OCI-LY7 (cell line): ENCODE results near the gene DPH7. TPM values are rescaled to one million over a fixed set of nuclear protein-coding genes. Genes with fewer than 3 reads are reported as not detected.

ENCODE experiments used
- BruUV-seq: library from RNA; stranded (reverse); fragments of 400-500 nt; replicated peaks from 2 replicates; lab custom pipeline; 2021; lab: Mats Ljungman, UMichigan
- CTCF ChIA-PET: fragments of 300-600 bp; sonication (Branson Sonifier 250); formaldehyde crosslinking; loops from one replicate; lab custom pipeline; 2022; ENCODE audit warnings: antibody characterized with exemption; ENCODE audit not compliant: unreplicated experiment; lab: Charles Lee
- POLR2A ChIA-PET: fragments of 300-600 bp; sonication (Branson Sonifier 250); formaldehyde crosslinking; loops from one replicate; lab custom pipeline; 2022; ENCODE audit warnings: antibody characterized with exemption; lab: Charles Lee
- DNase-seq: peaks from one replicate; pipeline ENCODE4 v3.0.0-alpha.2; 2015; ENCODE audit warnings: low spot score
- H2AFZ ChIP-seq: fragments of 200-600 bp; sonication (generic), shearing (Covaris generic); 2 replicates; pipeline ENCODE4 v1.6.1; 2014; ENCODE audit warnings: mild to moderate bottlenecking, antibody characterized with exemption, low read length, moderate library complexity
- H3K27ac ChIP-seq: fragments of 200-600 bp; sonication (generic); 2 replicates; pipeline ENCODE4 v1.5.1; 2014; ENCODE audit warnings: mixed run types, low read depth, mild to moderate bottlenecking, moderate library complexity, low read length, inconsistent platforms; ENCODE audit not compliant: poor library complexity, severe bottlenecking
- H3K36me3 ChIP-seq: fragments of 200-600 bp; sonication (generic); 2 replicates; pipeline ENCODE4 v1.6.1; 2014; ENCODE audit warnings: mild to moderate bottlenecking, antibody characterized with exemption, low read length, moderate library complexity, mixed read lengths; ENCODE audit not compliant: insufficient read depth
- H3K4me1 ChIP-seq: fragments of 200-600 bp; sonication (generic); 2 replicates; pipeline ENCODE4 v1.5.1; 2014; ENCODE audit warnings: mild to moderate bottlenecking, low read length; ENCODE audit not compliant: insufficient read depth, poor library complexity, severe bottlenecking
- H3K4me2 ChIP-seq: fragments of 200-600 bp; sonication (generic); 2 replicates; pipeline ENCODE4 v1.6.1; 2014; ENCODE audit warnings: mild to moderate bottlenecking, low read length
- H3K4me3 ChIP-seq: fragments of 200-600 bp; sonication (generic); 2 replicates; pipeline ENCODE4 v1.5.1; 2014; ENCODE audit warnings: mild to moderate bottlenecking, low read depth, low read length; ENCODE audit not compliant: poor library complexity, severe bottlenecking
- H3K79me2 ChIP-seq: fragments of 200-600 bp; sonication (generic); 2 replicates; pipeline ENCODE4 v1.6.1; 2016; ENCODE audit warnings: low read depth, mild to moderate bottlenecking, low read length, moderate library complexity, mixed read lengths; ENCODE audit not compliant: insufficient read depth
- H3K9me2 ChIP-seq: fragments of 200-600 bp; sonication (generic); 2 replicates; pipeline ENCODE4 v1.6.1; 2016; ENCODE audit warnings: mild to moderate bottlenecking, low read length, mixed read lengths; ENCODE audit not compliant: insufficient read depth
- H3K9me3 ChIP-seq: fragments of 200-600 bp; sonication (generic); 2 replicates; pipeline ENCODE4 v1.6.1; 2014; ENCODE audit warnings: mild to moderate bottlenecking, mixed run types, low read length, mixed read lengths
- H4K20me1 ChIP-seq: fragments of 200-600 bp; sonication (generic); 2 replicates; pipeline ENCODE4 v1.6.1; 2014; ENCODE audit warnings: mild to moderate bottlenecking, antibody characterized with exemption, low read length, moderate library complexity, mixed read lengths; ENCODE audit not compliant: insufficient read depth
- EZH2phosphoT487 ChIP-seq: fragments of 200-600 bp; sonication (generic); IDR thresholded peaks from 2 replicates; pipeline ENCODE4 v1.6.1; 2018; ENCODE audit warnings: low read depth, borderline replicate concordance, mild to moderate bottlenecking, mixed run types, antibody characterized with exemption, low read length, moderate library complexity, mixed read lengths
- intact Hi-C: fragments of 100-400 bp; cut with micrococcal nuclease; formaldehyde crosslinking; loops from one replicate; pipeline ENCODE4 v1.10.0; 2022; ENCODE audit not compliant: unreplicated experiment
- total RNA-seq, 2 experiments: library from RNA; depleted of rRNA in 1 of 2; stranded (reverse); fragments of >200 nt in 1 of 2; shearing (Covaris generic) in 1 of 2; gene quantifications; 2 replicates each; pipeline ENCODE4 v1.2.3, GENCODE V29; 2014 to 2022
- TF ChIP-seq, protein P1 (sequence below): fragments of 200-600 bp; sonication (generic); conservative IDR thresholded peaks from 2 replicates; pipeline ENCODE4 v1.5.1; 2014; ENCODE audit warnings: mild to moderate bottlenecking, antibody characterized with exemption, low read length, moderate library complexity, mixed read lengths

Gene DPH7
- total RNA-seq, 2 experiments from 2014 or later: 72.9 to 95.6 TPM

DNA sequence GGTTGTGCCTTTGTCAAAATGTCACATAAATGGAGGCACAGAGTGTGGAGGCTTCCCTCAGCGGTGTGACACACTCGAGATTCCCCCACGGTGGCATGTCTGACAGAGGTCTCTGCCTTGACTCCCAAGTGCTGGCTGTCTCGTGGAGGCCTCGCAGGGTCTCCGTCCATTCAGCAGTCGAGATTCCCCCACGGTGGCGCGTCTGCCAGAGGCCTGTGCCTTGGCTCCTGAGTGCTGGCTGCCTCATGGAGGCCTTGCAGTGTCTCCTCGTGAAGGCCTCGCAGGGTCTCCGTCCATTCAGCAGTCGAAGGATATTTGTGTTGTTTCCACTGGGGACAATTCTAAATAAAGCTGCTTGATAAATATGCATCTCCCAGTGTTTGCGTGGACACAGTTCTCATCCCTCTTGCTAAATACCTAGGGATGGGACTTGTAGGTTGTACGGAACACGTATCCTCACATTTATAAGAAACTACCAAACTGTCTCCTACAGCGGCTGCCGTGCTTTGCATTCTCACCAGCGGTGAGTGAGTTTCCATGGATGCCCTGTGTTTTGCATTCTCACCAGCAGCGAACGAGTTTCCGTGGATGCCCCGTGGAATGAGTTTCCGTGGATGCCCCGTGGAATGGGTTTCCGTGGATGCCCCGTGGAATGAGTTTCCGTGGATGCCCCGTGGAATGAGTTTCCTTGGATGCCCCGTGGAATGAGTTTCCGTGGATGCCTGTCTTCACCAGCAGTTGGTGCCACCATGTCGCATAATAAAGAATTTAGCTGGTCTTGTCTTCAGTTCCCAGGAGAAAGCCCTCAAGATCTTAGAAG, 54.4 kb downstream of the DPH7 start:
- H3K4me1 ChIP-seq: no peaks in the 10 kb centered on the region
- no peaks in the 10 kb centered on the region for H3K9me3 ChIP-seq
- intact Hi-C loops: no loop called here
- ChIA-PET POLR2A (no interaction called here), CTCF (no interaction called here)
- no peaks in the 10 kb centered on the region for H3K79me2 ChIP-seq
- no peaks in the 10 kb centered on the region for H3K36me3 ChIP-seq
- H3K9me2 ChIP-seq: no peaks in the 10 kb centered on the region
- no peak for DNase-seq
- H3K4me3 ChIP-seq: no peak overlapping the region
- H3K4me2 ChIP-seq: no peak overlapping the region
- no peaks in the 10 kb centered on the region for H4K20me1 ChIP-seq
- H3K27ac ChIP-seq: no peak overlapping the region
- BruUV-seq: no TSS peak
- no peak for TF ChIP-seq EZH2phosphoT487
- TF ChIP-seq, protein P1, sequence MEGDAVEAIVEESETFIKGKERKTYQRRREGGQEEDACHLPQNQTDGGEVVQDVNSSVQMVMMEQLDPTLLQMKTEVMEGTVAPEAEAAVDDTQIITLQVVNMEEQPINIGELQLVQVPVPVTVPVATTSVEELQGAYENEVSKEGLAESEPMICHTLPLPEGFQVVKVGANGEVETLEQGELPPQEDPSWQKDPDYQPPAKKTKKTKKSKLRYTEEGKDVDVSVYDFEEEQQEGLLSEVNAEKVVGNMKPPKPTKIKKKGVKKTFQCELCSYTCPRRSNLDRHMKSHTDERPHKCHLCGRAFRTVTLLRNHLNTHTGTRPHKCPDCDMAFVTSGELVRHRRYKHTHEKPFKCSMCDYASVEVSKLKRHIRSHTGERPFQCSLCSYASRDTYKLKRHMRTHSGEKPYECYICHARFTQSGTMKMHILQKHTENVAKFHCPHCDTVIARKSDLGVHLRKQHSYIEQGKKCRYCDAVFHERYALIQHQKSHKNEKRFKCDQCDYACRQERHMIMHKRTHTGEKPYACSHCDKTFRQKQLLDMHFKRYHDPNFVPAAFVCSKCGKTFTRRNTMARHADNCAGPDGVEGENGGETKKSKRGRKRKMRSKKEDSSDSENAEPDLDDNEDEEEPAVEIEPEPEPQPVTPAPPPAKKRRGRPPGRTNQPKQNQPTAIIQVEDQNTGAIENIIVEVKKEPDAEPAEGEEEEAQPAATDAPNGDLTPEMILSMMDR: no peak
- H2AFZ ChIP-seq: no peak overlapping the region

GRCh38 chr9:137522746-137523455, 55.8 kb downstream of the DPH7 start:
- H3K9me3 ChIP-seq: no peaks in the 10 kb centered on the region
- H3K9me2 ChIP-seq: no peaks in the 10 kb centered on the region
- intact Hi-C loops: no loop called here
- H2AFZ ChIP-seq: no peak overlapping the region
- H3K79me2 ChIP-seq: no peaks in the 10 kb centered on the region
- no peak for TF ChIP-seq EZH2phosphoT487
- TF ChIP-seq, protein P1: no peak
- no TSS peak for BruUV-seq
- no peak overlapping the region for H3K27ac ChIP-seq
- H3K4me3 ChIP-seq: no peak overlapping the region
- no peak overlapping the region for H3K4me2 ChIP-seq
- H3K4me1 ChIP-seq: no peaks in the 10 kb centered on the region
- ChIA-PET POLR2A (interaction anchor here (0.6 kb wide), 1 partner anchor 31 kb away, joined by 4 read pairs; no protein-coding TSS in a partner anchor), CTCF (no interaction called here)
- no peak for DNase-seq
- H4K20me1 ChIP-seq: no peaks in the 10 kb centered on the region
- no peaks in the 10 kb centered on the region for H3K36me3 ChIP-seq
